Fibroblast of skin of left biceps (primary cell): ENCODE data around the gene NCEH1.
"Not testable (repeated sequence)": the region's sequence is repeated elsewhere in the genome, so short reads cannot be mapped to it uniquely, and the experiment has no call there.

Experiments
- DNase-seq, 2 experiments: peaks; one replicate each; pipeline ENCODE4 v3.0.0-alpha.2; 2013; ENCODE audit warnings: low read depth in 2 of 2

The NCEH1 gene

GRCh38 chr3:172710664-172711453 is at the start of gene NCEH1:
Gene NCEH1 (minus strand): TSS chr3:172711067. CDS start chr3:172710984, 83 bp downstream.
- DNase-seq = peak; percentile 75 to 77

DNA sequence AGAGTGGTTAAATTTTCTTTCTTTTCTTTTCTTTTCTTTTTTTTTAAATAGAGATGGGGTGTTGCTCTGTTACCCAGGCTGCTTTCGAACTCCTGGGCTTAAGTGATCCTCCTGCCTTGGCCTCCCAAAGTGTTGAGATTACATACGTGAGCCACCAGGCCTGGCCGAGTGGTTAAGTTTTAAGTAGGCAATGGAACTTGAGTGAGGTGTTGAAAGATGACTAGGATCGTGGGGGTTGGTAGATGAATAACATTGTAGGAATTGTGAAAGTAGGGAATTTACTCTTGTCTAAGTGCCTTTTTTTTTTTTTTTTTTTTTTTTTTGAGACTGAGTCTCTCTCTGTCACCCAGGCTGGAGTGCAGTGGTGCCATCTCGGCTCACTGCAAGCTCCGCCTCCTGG is 49.5 kb upstream of the NCEH1 start:
- peak in 1 of 2 experiments; percentile 29 for DNase-seq

GRCh38 chr3:172753125-172753524 is 42.3 kb upstream of the NCEH1 start:
- no peak for DNase-seq

DNA sequence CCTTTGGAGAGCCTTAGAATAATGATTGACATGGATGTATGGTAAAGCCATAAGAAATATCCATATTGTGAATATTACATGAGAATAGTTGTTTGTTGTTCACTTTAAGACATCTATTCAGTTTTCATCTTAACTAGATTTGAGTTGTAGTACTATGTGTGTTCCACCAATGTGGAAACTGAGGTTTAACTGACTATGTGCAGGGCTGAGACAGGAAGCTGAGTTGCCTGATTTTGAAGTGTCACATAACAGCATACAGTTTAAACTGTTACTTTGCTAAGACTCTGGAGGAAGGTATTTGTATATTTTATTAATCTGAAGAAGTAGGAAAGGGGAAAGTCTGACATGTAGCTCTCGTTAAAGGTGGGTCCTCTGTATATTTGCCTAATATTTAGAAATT is 41.8 kb upstream of the NCEH1 start:
- DNase-seq = no peak

- no peak for DNase-seq
These were observed 40.4 kb upstream of the NCEH1 start for GRCh38 chr3:172751175-172751704.

DNA sequence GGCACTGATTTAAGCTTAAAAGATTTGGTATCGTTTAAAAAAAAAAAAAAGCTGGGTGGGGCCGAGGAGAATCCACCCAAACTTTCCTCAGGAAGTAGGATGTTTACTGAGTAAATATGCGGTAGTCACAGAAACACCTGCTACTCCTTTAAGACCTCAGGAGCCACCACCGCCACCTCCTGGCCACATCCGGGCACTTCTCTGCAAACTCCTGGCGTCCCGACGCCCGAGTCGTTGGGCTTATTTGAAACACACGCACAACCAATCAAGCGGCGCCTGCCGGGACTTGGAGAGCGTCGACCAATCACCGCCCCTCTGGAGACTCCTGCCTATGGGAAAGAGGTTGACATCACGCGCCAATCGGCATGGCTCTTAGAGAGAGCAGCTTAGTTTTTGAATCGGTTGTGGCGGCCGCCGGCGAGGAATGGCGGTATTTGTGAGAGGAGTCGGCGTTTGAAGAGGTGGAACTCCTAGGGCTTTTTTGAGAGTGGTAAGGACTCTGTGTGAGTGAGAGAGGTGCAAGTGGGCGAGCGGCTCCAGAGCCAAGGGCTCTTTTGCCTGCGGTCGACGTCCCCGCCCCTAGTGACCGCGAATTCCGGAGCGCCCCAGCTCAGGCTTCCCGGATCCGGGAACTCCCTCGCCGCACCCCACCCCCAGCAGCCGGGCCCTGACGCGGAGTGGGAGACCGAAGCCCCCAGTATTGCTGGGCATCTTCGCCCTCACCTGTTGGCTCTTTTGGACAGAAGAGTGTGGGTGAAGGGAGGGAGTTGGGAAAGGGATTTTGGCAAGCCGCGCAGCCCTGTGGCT is 39.7 kb upstream of the NCEH1 start, which contains the start of gene ECT2:
TSS of gene ECT2 (plus strand) at position 359 of the 807 bp plus-strand sequence. CDS start 3,805 bp downstream, outside the sequence.
- peak; percentile 98 for DNase-seq

DNA sequence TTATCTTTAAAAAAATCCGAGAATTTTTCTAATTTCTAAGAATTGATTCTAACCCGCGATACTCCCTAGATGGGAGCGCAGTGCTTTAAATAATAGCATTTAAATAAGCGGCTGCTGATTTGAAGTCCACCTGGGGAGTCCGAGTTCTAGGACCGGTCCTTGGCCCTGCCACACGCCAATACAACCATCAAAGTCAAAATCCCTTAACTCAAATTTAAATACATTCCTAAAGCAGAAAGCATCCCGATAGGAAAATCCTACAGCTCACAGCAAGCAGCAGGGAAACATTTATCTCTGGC is 39.2 kb upstream of the NCEH1 start:
- DNase-seq = no peak

DNA sequence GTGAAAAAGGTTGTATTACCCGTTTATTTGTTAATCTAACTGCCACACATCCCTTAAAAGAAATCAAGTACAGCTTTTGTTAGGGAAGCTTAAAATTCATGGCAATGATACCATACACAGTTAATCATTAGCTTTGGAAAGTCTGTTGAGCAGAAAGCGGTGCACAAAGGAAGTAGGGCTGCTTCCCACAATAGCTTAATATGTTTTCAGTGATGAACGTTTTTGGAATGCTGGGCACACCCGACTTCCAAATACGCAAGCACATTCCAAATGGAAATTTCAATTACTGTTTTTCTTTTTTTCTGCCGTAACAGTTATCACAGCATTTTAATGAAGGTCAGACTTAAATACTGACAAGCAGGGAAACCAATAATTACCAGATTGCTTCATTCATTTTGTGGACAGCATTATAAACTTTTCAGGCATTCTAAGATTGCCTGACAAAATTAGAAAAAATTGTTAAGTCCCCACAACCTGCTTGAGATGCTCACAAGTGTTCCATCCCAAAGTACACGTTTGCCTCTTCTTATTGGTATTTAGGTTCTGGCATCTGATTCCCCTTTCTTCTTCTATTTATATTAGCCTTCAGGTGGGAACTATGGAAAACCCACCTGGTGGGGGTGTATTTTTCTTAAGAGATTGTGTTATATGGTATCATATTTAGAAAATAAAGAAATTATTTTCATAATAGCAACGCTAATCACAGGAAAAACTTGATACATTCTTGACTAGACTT is 38.5 kb upstream of the NCEH1 start:
- peak; percentile 83 for DNase-seq

DNA sequence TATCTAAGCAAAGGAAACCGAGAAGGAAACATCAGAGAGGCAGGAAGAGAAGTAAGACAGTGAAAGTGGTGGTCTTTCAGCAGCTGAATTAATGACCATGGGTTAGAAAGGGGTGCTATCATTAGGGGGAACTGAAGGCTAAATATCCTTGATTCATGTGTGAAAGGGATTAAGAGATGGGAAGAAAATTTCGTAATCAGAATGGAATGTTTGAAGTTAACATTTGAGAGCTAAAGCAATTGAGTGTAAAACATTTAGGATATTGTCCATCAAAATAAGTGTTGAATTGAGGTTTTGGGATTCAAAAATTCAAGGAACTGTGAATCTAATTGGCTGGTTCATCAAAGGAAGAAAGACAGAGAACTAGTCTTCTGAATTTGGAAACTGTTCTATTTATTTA is 35.6 kb upstream of the NCEH1 start:
- peak in 1 of 2 experiments; percentile 30 for DNase-seq

- DNase-seq = no peak
These were observed 28.6 kb upstream of the NCEH1 start for GRCh38 chr3:172739462-172739861.

DNA sequence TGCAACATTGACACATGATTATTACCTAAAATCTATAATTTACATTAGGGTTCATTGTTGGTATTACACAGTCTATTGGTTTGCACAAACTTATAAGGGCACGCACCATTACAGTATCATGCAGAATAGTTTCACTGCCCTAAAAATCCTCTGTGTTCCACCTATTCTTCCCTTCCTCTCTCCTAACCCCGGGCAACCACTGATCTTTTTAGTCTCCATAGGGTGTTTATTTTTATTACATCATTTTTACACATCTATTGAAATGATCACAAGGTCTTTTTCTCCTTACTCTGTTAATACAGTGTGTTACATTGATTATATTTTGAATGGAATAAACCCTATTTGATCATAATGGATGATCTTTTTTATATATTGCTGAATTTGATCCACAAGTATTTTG is 24.1 kb upstream of the NCEH1 start:
- no peak for DNase-seq

GRCh38 chr3:172726380-172726779 is 15.5 kb upstream of the NCEH1 start:
- no peak for DNase-seq

GRCh38 chr3:172722536-172723040 is 11.7 kb upstream of the NCEH1 start:
- not testable (repeated sequence) for DNase-seq

DNA sequence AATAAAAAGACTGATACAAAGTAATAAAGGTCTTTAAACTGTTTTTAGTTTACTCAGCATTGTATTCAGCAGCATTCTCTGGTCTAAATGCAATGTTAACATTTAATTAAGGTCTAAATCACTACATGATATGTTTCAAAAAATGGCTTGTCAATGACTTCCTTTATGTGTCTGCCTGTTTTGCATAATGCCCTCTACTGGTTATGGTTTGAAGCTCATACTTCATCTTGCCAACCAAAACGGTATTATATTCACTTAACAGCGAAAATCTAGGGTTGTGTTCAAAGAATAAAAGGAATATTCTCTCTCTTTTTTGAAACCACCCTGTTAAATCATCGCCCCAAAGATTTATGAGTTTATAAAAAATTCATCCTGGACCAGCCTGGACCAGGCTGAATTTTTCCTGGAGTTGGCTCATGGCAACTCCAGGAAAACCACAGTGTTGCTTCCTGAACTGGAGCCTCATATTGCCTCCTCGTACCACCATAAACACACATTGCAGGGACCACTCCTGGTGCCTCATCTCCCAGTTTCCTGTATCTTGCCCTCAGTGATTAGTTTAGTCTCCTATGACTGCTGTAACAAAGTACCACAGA is 6.7 kb upstream of the NCEH1 start:
- no peak for DNase-seq

- DNase-seq = no peak
These were observed 5.6 kb upstream of the NCEH1 start for GRCh38 chr3:172716476-172716875.

DNA sequence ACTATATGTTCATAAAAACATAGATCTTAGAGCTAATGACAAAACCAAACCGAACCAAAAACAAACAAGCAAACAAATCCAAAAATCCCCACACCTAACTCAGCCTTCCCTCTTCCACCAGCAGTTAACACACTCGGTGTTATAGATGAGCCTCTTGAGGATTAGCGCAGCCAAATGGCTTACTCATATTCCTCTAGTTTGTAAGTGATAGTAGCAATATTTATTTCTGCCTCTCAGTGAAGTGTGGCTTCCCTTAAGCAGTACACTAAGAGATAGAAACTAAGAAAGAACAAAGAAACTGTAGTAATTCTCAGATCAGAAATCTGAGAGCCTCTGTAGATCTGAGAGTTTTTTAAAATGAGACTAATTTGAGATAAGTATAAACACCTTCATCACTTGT is 2.4 kb upstream of the NCEH1 start:
- no peak for DNase-seq

DNA sequence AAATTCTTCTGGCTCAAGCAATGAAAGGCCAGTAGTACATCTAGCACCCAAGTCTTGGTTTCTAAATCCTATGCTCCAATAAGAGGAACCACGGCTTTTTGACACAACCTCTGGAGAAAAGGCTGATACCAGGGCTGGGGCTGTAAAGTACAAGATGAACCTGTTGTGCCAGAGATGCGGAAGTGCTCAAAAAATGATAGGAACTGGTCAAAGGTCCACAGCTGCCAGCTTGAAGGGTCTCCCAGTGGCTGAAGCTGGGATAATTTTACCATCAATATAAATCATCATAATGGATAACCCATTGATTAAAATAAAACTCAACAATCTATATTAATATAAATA is 558 bp upstream of the NCEH1 start:
- no peak for DNase-seq

DNA sequence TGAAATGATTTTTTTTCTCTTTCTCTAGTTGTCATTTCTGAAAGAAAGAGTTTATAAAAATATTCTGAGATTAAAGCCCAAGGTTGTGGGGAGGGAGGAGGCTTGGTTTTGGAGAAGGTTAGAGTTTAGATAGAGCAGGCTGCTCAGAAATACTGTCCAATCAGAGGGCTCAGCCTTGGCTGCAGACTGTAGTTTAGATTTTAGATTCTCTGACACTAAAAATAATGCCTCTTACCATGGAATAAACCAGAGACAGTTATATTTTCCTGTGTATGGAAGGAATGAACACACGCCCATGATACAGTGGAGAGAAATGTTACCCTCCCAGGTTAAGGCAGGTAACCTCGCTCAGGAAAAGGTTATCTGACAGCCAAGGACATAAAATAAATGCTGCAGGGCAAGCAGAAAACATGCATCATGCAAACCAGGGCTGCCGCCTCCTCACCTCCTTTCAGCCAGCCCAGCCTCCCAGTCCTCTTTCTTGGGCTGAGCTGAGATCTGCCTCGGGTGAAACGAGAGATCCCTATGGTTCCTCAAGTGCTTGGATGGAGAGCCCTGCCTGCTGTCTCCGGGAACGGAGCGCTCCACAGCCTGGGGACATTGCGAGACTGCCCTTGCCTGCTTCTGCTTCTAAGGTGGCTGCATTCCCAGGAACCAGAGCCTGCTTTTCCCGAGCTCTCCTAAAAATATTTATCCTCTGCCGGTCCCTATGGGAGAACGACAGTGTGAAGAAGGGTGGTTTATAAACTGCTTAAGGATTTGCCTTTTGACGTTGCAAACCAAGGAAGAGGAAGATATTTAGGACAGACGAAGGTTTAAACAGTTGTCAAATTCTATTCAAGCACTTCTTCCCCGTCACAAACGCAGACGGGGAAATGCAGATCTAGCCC is 848 bp downstream of the NCEH1 start:
- no peak for DNase-seq

DNA sequence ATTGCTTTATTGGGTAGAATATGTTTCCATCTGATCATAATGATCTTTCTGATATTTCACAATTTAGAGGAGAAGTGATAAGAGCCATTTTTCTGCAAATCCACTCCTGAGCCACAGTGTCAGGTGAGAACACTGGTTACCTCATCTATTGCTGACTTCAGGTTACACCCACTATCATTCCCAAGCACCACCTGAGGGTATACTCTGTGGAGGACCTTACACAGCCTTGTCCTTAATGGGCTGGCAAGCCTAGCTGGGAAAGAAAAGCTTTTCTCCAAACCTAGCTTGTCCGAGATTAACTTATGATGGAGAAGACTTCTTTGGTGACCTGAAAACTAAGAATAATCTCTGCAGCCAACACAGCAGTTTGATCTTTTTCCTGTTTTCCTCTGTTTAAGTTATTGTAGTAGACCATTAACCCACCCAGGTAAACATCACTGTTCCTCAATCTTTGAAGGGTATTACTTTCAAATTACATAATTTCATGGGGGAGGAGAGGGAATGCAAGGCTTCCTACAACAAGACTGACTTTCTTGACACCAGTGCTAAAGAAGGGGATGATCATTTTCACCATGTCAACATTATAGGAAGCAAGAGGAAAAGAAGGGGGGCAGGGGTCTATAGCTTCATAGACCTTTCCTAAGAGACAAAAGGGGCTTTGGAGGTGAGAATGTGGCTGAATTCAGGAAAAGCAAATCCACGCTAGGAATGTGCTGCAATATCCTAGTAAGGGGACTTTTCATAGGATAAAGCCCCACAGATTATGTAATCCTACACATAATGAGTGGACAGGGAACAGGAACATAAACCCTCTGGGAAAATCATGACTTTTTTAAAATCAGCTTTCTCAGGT is 1.7 kb downstream of the NCEH1 start:
- DNase-seq = no peak

- no peak for DNase-seq
These were observed 2.9 kb downstream of the NCEH1 start for GRCh38 chr3:172707967-172708366.
